Measurements from ENCODE around the gene STYK1.

GRCh38 chr12:10668526-10668925, 5.3 kb downstream of the STYK1 start:
- TF ChIP-seq SP1 (IDR thresholded peaks at IDR 0.05; ENCODE audit: low read depth, low read length) (no peak), ZNF274 (IDR thresholded peaks at IDR 0.05; ENCODE audit: insufficient read depth, insufficient read length) (no peak), POLR2AphosphoS5 (IDR thresholded peaks at IDR 0.05; ENCODE audit: low read length) (no peak), CTCF (IDR thresholded peaks at IDR 0.05 in 2 of 3, conservative IDR thresholded peaks at IDR 0.05 in 1 of 3; ENCODE audit: control insufficient read depth in 2 of 3, extremely low read depth in 1 of 3, insufficient read depth in 1 of 3, low read depth in 3 of 3, low read length in 3 of 3) (no peak), MEF2A (IDR thresholded peaks at IDR 0.05; ENCODE audit: insufficient read depth, low read depth, low read length) (no peak)
- TF ChIP-seq, protein P1, sequence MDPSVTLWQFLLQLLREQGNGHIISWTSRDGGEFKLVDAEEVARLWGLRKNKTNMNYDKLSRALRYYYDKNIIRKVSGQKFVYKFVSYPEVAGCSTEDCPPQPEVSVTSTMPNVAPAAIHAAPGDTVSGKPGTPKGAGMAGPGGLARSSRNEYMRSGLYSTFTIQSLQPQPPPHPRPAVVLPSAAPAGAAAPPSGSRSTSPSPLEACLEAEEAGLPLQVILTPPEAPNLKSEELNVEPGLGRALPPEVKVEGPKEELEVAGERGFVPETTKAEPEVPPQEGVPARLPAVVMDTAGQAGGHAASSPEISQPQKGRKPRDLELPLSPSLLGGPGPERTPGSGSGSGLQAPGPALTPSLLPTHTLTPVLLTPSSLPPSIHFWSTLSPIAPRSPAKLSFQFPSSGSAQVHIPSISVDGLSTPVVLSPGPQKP (IDR thresholded peaks at IDR 0.05; ENCODE audit: low read depth, low read length) = no peak

Measured in GM12878 (cell line).